ENCODE measurements around the gene PDE4B. TPM values are rescaled to one million over a fixed set of nuclear protein-coding genes. Genes with fewer than 3 reads are reported as not detected.

Gene PDE4B
- total RNA-seq, 1 experiment from 2014 or later, result 1.4 TPM

GRCh38 chr1:65958561-65959350 is 166.1 kb downstream of the PDE4B start:
- DNase-seq (peak; percentile 85), ATAC-seq (peak; percentile 67)
- Histone ChIP-seq H3K9me2 (replicated peaks; ENCODE audit: low read length) (no peaks in the 10 kb centered on the region), H3K79me2 (ENCODE audit: low read length) (no peaks in the 10 kb centered on the region), H3K27me3 (ENCODE audit: low read length) (peaks cover 9% of the 10 kb centered on the region), H3K4me1 (ENCODE audit: insufficient read depth, low read length) (no peaks in the 10 kb centered on the region), H3K9ac (ENCODE audit: low read length) (no peak overlapping the region), H3K4me3 (ENCODE audit: low read length) (no peak overlapping the region), H3F3A (ENCODE audit: low read length, unreplicated experiment) (no peaks in the 10 kb centered on the region), H3K9me3 (ENCODE audit: low read length) (no peaks in the 10 kb centered on the region), H3K27ac (ENCODE audit: low read length) (no peak overlapping the region), H4K20me1 (ENCODE audit: low read length) (no peaks in the 10 kb centered on the region), H3K4me2 (ENCODE audit: low read length) (no peak overlapping the region), H3K36me3 (ENCODE audit: low read depth, low read length) (no peaks in the 10 kb centered on the region), H2AFZ (ENCODE audit: low read length) (no peak overlapping the region)
- no TSS peak for BruUV-seq (replicated peaks)
- POLR2A ChIA-PET (ENCODE audit: unreplicated experiment), result no interaction called here
- CTCF ChIA-PET, result no interaction called here
- intact Hi-C loops (cut with micrococcal nuclease), result loop anchor here (1.0 to 5.0 kb wide), 3 partner anchors 284 to 544 kb away; no protein-coding TSS in a partner anchor
- TF ChIP-seq EZH2 (IDR thresholded peaks at IDR 0.05; ENCODE audit: low read length, unreplicated experiment) (no peak), CTCF (conservative IDR thresholded peaks at IDR 0.05; ENCODE audit: low read depth, low read length) (peak; percentile 78)

GRCh38 chr1:65959896-65960567 is 167.3 kb downstream of the PDE4B start:
- Histone ChIP-seq H3K79me2 (ENCODE audit: low read length) (no peaks in the 10 kb centered on the region), H3K4me3 (ENCODE audit: low read length) (no peak overlapping the region), H3F3A (ENCODE audit: low read length, unreplicated experiment) (no peaks in the 10 kb centered on the region), H3K27me3 (ENCODE audit: low read length) (peaks cover 12% of the 10 kb centered on the region), H3K9me3 (ENCODE audit: low read length) (no peaks in the 10 kb centered on the region), H4K20me1 (ENCODE audit: low read length) (no peaks in the 10 kb centered on the region), H3K36me3 (ENCODE audit: low read depth, low read length) (no peaks in the 10 kb centered on the region), H3K4me1 (ENCODE audit: insufficient read depth, low read length) (no peaks in the 10 kb centered on the region), H3K27ac (ENCODE audit: low read length) (no peak overlapping the region), H3K9ac (ENCODE audit: low read length) (no peak overlapping the region), H3K4me2 (ENCODE audit: low read length) (0 out of 2 replicates have a peak overlapping the region, but pooled peaks have one; percentile 9), H3K9me2 (replicated peaks; ENCODE audit: low read length) (no peaks in the 10 kb centered on the region), H2AFZ (ENCODE audit: low read length) (0 out of 2 replicates have a peak overlapping the region, but pooled peaks have one; percentile 22)
- ChIA-PET CTCF (no interaction called here), POLR2A (ENCODE audit: unreplicated experiment) (no interaction called here)
- ATAC-seq, result no peak
- intact Hi-C loops (cut with micrococcal nuclease), result loop anchor here (1.0 to 10.0 kb wide), 4 partner anchors 282 to 765 kb away; no protein-coding TSS in a partner anchor
- BruUV-seq (replicated peaks), result no TSS peak
- no peak for TF ChIP-seq EZH2 (IDR thresholded peaks at IDR 0.05; ENCODE audit: low read length, unreplicated experiment)
- no peak for TF ChIP-seq EZH2phosphoT487 (IDR thresholded peaks at IDR 0.05; ENCODE audit: borderline replicate concordance, low read length)
- no peak for TF ChIP-seq CTCF (conservative IDR thresholded peaks at IDR 0.05; ENCODE audit: low read depth, low read length)
- DNase-seq, result no peak

Measured in PC-3 (cell line).